ENCODE measurements around the gene ADRA1B.
"Not testable (repeated sequence)": the region's sequence is repeated elsewhere in the genome, so short reads cannot be mapped to it uniquely, and the experiment has no call there.

Gene ADRA1B

DNA sequence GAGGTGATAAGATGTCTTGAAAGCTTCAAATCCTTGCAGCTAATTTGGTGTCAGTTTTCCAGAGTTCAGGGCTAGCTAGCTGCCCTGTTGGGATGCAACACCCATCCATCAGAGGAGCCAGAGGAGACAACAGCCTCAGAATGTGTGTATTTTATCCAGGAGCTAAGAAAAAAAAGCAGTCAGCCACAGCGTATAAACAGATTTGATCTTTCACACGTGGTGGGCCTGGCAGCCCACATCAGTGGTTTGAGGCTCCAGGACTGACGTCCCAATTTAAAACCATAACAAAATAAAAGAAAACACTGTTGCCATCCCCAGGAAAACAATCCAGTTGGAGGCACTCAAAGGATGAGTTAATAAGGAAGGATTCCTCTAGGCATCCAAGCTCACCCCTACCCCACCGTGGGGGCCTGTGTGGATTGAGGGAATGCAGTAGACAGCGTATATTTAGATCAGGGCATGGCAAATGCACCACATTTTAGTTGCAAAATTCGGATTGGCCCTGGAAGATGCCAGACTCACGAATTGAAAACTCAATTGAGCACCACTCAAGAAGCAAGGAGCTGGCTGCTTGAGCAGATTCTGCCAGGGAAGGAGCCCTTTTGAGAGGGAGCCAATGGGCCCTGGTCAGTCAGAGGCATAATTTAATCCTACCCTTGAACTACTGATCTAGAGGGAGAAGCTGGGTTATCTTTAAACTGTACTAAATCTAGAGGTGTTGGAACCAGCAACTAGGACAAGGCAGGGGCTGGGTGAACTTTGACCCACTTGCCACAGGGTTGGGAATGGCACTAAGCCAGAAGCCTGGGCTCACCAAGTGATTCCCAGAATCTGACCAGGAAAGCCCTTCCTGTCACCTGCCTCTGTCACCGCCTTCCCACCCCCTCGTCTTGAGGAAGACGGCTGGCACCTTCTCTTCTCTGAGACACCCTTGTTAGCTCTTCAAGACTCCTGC is 17.5 kb downstream of the ADRA1B start:
- no peak for FAIRE-seq

DNA sequence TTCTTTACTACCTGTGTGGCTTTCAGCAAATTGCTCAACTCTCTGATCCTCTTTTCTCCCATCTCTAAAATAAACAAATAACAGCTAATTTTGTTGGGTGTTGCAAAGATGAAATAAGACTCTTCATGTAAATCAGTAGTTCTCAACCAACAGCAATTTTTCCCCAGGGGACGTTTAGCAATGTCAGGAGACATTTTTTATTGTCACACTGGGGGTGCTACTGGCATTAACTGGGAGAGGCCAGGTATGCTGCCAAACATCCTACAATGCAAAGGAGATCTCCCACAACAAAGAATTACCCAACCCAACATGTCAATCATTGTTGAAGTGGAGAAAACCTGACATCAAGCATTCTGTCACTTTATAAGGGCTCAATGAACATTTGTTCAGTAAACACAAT is 19.7 kb downstream of the ADRA1B start:
- no peak for FAIRE-seq

DNA sequence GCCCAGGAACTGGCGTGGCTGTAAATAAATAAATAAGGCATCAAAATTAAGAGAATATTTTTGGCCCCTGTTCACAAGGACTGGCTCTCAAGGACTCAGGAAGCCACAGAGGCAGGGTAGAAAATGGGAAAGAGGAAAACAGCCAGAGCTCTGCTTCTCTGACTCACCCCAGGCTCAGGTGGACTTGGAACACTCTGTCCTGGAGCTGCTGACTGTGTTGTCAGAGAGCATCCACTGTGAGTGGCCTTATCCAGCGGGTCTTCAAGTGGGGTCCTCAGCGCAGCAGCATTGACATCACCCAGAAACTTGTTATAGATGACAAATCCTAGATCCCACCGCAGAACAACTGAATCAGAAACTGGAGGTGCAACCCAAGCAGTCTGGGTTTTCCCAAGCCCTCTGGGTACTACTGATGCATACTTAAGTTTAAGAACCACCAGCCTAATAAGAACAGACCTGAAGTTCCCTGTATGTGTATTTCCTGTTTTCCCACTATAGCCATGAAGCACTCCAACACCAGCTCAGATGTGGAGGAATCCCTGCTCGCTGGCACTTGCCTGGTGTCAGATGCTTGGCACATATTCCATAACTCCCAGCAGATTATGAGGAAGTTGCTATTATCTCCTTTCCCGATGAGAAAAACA is 20.5 kb downstream of the ADRA1B start:
- no peak for FAIRE-seq

DNA sequence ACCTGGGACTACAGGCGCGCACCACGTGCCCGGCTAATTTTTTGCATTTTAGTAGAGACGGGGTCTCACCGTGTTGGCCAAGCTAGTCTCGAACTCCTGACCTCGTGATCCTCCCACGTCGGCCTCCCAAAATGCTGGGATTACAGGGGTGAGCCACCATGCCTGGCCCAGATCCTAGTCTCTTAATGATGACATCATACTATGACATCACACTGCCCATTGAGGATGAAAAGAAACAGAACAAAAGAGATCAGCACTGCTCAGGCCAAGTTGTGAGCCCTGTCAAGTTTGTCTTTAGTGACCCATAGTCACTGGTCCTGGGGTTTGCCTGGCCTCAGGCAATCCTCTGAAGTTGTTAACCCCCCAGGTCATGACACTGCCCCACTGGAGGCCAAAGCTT is 21.3 kb downstream of the ADRA1B start:
- no peak for FAIRE-seq

DNA sequence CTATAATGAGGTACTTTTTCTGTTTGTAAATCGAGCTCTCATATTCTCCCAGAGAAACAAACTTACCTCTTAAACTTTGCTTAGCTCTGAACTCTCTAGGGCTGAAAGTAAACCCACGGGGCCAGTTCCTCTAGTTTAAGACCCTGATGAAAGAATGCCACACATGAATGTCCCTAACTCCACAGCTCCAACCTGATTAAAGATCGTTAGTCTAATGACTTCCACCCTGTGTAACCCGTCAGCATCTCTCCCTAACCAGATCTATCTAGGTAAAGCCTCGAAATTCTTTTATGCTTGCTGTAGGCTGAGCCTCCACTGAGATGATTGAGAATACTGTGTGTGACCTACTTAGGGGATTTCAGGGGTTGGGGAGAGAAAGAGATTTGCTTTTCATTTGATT is 27.0 kb downstream of the ADRA1B start:
- FAIRE-seq: no peak

DNA sequence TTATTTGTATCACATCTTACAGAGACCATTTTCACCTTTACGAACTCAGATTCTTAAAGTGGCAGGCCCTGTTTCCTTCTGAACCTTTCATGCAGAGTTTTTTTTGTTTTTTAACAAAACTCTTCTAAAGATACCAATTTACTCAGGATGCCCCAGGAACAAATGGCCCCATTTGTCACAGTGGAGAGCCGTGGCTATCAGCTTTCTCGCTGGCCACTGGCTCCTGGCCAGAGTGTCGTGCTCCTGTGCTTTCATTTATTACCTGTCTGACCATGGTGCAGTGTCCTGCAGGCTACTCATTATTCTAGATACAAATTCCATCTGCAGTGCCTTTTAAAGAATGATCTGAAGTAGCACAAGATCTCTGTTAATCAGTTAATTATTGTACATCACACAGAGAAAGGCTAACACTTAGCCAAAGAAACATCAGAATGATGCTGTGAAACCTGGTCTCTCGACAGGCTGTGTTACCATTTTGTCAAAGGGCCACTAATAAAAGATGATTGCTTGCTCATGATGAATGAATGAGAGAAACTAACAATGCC is 27.8 kb downstream of the ADRA1B start:
- FAIRE-seq: no peak

DNA sequence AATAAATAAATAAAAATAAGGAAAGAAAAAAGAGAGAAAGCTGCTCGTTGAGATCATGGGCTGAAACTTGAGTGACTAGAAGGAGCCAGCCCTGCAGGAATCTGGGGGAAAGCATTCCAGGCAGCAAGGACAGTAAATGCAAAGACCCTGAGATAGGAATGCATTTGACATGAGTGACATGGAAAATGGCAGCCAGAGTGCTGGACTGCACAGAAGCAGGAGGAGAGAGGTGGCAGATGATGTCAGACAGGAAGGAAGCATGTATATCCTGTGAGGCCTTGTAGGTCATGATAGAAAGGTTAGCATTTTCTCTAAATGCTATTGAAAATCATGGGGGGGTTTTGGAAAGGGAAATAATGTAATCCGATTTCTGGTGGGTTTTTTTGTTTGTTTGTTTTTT is 29.1 kb downstream of the ADRA1B start:
- no peak for FAIRE-seq

DNA sequence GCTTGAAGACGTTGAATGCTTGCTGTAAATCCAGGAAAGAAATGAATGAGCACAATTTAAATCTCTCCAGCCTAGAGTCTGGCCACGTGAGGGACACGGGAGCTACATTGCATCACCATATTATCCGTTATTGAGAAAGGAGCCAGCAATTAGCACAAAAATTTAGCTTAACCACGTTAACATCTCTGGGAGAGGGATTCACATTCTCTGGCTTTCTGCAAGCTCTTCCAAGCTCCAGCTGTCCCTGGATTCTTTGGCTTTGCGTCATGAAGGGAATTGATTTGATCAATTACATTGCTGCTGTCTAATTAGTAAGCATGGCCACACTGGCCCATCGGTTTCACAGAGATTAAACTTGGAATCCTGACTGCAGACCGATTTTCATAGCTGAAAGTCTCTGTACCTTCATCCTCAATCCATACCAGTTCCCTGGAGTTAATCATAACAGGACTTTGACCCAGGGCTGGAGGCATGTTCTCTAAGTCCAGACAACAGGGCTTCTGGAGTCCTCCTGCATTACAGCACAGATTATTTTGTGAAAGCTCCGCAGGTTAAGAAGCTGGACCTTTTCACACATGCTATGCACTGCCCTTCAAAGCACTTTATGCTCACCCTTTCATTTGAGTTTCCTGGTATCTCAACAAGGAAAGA is 31.6 kb downstream of the ADRA1B start:
- no peak for FAIRE-seq

DNA sequence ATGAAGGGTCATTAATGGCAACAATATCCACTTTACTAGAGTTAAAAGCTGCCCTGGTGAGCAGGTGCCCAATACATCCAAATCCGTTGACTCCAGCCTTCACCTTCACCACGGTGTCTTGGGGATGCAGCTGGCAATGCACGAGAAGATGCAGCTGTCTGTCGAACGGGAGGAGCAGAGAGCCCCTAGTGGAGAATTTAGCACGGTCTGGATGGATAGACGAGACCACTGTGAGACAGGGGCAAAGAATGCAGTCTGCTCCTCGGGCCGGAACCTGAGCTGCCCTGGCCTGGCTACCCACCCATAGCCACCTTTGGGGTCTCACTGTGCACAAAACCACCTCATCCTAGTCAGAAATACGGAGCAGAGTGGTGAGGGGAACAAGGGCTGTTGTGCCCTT is 35.1 kb downstream of the ADRA1B start:
- no peak for FAIRE-seq

DNA sequence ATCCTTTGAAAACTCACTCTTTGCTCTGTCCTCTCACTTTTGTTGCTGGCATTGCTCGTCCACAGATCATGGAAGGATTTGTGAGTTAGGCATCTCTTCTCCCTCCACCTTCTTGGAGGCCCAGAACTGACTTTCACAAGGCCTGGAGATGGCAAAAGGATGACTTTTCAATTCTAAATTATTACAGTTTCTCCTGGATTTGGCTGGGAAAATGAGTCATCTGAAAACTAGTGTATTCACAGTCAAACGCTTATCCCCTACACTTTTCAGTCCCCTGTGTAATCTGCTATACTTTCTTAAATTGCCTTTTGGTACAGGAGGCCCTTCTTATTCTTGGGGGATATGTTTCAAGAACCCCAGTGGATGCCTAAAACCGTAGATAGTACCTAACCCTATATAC is 35.6 kb downstream of the ADRA1B start:
- FAIRE-seq: no peak

DNA sequence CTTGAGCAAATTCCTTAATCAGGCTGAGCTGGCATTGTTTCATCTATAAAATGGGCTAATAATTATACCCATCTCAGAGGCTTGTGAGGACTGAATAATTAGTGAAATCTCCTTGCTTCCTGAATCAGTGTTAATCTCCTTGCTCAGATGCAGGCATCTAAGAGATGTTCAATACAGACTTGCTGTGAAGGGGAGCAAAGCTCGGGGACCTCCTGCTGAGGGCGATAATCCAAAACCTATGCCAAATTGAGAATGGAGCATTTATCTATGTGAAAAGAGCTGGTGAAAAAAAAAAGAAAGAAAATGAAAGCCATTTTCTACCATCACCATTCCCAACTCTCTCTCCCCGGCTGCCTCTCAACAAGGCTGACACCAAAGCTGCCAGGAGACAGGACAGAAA is 37.3 kb downstream of the ADRA1B start:
- FAIRE-seq: no peak

DNA sequence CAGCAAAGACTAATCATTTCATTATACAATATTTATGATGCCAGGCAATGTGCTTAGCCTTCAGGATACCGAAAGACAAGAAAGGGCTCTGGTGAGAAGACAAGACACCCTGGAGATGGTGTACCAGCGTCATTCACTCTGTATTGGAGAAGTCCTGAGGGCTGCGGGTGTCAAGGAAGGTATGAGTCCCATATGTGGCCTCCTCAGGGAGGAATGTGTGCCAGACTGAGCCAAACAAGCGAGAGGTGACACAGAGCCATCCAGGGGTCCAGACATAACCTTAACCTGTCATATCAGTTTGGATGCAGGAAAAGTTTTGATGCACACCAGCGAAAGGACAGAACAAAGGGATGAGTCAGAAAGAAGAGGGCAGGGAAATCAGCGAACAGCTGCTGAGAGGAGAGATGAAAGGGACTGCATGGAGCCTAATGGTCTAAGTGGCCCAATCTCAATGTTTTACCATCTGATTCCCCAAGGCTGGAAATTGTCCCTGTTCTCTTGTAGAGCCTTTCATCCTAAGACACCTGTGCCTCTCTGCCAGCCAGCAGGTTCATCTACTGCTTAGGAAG is 38.9 kb downstream of the ADRA1B start:
- no peak for FAIRE-seq

DNA sequence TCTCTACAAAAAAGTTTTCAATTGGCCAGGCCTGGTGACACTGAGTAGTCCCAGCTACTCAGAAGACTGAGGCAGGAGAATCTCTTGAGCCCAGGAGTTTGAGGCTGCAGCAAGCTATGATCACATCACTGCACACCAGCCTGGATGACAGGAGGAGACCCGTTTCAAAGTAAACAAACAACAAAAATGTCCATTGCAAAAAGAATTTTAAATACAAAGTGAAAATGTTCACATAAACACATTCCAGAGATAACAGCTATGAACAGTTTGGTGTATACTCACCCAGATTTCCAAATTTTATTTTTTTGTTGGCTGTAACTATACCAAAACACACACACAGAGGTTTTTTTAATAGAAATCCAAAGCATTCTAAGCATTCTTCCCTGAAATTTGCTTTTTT is 39.8 kb downstream of the ADRA1B start:
- no peak for FAIRE-seq

DNA sequence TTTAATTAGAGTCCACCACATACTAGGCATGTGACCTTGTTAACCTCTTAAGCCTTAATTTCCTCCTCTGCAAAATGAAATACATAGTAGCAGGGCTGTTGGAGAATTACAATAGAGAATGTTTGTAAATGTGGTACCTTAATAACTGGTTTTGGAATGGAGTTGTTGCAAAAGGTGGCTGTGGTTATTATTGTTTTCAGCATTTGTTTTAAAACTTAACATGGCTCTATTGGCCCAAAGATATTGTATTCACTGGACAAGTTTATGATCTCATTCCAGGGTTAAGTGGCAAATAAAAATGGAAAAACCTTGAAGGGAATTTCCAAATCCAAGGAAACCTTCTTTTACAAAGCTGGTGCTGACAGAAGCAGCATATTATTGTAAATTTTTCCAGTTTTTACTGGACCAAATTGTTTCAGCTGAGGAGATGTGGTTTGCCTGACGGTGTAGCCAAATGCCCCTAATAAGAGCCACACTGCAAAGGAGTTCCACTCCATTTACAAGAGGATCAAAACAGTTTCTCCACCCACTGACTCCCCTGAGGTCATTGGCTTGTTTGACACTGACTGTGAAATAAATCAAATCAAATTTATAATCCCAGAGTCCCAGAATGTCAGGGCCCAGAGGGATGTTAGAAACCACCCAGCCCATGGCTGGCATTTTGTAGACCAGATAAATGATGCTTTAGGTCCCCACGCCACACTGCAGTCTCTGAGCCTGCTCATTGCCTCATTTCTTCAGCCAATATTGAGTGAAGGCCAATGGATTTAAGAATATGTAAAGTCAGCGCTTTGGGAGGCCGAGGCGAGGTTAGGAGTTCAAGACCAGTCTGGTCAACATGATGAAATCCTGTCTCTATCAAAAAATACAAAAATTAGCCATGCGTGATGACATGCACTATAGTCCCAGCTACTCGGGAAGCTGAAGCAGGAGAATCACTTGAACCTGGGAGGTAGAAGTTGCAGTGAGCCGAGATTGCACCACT is 45.2 kb downstream of the ADRA1B start:
- no peak for FAIRE-seq

DNA sequence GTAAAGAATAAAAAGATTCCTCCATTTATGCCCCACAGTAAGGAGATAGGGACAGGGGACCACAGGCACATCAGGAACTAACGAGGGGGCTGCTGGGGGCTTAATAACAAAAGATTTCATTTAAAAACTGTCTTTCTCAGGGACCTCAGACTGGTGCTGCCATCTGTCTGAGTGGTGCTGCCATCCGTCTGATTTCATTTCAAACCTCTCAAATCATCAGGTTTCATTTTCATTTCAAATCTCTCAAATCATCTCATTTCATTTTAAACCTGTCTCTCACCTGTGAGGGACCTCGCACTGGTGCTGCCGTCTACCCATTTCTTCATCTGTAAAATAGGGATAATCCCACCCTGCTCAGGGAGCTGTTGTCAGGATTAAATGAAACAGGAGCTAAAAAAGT is 45.9 kb downstream of the ADRA1B start:
- FAIRE-seq: no peak

DNA sequence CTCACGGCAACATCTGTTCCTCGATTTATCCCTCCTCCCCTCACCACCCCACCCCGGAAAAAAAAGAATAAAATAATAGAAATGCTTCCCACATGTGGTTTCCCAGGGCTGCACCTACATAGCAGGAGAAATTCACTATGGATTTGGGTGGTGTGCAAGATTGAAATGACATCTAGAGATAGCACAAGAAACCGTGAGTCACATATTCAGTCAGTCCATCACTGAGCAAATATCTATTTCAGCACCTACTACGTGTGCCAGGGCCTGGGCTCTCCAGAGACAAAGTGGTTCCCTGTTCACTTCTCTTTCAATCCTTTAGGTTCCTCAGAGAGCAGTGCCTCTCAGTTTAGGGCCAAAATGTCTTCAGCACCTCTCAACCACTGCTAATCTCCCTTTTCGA is 47.7 kb downstream of the ADRA1B start:
- no peak for FAIRE-seq

DNA sequence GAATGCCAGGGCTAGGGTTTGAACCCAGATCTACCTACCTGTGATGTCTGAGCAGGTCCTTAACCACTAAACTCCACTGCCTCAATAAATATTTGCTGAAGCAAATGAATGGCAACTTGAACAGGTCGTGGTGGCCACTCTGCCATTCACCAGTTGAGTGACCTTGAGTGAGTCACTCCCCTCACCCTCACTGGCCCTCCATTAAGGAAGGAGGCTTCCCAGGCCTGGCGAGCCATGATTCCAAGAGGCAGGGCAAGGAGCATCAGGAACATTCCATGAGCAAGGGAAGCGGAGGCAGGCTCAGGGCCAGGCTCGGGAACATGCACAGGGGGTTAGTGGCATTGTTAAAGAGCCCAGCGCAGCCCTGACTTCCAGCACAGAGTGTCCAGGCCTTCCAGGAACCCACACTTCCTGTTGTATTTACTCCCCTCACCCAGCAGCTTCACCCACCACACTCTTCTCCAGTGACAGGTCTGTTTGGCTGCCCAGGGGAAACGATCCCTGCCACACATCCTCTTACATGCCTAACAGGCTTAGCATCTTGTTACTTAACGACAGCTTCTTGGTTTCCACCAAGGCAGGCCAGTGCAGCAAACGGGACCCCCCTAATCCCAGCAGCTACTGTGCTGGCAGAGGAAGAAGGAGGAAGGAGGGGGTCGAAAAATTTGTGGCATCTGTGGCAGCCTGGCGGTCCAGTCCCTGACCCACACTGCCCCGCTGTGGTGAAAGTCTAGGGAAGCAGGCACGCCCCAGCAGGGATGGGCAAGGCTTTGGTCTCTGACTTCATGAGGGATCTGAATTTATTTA is 49.0 kb downstream of the ADRA1B start:
- FAIRE-seq: no peak

DNA sequence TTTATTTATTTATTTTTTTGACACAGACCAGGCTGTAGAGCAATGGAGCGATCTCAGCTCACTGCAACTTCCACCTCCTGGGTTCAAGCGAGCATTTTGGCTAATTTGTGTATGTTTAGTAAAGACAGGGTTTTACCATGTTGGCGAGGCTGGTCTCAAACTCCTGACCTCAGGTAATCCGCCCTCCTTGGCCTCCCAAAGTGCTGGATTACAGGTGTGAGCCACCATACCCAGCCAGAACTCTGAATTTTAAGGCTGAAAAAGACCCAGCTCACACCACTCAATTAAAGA is 49.5 kb downstream of the ADRA1B start:
- FAIRE-seq: not testable (repeated sequence)

DNA sequence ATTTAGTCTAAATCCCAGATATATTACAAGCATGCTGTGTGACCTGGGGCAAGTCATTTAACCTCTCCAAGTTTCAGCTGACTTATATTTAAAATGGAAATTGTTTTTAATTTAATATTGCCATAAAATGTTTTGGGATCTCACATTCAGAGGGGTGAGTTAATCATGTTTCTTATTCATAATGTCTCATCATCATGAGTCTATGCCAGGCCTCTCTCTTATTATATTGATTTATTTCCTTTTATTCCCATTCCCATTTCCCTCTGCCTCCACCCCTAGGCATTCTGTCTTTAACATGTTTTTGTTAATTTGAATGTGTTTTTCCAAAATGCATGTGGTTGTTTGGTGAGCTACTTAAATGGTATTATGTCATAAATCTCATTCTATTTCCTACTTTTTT is 53.7 kb downstream of the ADRA1B start:
- no peak for FAIRE-seq

DNA sequence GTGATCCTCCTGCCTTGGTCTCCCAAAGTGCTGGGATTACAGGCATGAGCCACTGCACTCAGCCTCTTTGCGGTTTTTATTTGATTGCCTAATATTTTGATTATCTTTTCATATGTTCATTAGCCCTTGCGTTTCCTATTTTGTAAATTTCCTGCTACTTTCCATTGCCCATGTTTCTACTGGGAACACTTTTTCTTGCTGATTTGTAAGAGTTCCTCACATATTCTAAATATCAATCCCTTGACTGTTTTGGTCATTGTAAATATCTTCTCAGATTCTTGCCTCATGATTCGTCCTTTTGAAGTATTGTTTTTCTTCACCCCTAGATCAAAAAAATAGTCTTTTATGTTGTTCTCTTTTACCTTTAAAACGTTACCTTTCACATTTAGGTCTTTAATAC is 54.8 kb downstream of the ADRA1B start:
- FAIRE-seq: no peak

DNA sequence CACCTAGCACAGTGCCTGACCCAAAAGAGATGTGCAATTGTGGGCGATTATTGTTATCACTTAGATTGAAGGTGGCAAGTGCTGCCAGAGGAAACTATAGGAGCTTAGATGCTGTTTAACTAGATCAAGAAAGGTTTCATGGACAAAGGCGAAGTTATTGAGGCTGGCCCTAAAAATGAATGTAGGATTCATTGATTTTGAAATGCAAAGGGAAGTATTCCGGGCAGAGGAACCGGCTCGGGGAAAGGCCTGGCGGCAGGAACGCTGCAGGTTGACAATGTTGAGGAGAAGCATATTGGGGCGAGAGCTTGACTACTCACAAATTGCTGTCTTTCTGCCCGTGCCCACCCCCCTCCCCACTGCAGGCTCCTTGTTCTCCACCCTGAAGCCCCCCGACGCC is 55.2 kb downstream of the ADRA1B start:
- no peak for FAIRE-seq

Data from colon (tissue), 2 donors.